Measurements from ENCODE around the gene QKI.
A peak's percentile ranks its signal among the peaks of the same experiment; 100 is the strongest.

QKI gene

DNA sequence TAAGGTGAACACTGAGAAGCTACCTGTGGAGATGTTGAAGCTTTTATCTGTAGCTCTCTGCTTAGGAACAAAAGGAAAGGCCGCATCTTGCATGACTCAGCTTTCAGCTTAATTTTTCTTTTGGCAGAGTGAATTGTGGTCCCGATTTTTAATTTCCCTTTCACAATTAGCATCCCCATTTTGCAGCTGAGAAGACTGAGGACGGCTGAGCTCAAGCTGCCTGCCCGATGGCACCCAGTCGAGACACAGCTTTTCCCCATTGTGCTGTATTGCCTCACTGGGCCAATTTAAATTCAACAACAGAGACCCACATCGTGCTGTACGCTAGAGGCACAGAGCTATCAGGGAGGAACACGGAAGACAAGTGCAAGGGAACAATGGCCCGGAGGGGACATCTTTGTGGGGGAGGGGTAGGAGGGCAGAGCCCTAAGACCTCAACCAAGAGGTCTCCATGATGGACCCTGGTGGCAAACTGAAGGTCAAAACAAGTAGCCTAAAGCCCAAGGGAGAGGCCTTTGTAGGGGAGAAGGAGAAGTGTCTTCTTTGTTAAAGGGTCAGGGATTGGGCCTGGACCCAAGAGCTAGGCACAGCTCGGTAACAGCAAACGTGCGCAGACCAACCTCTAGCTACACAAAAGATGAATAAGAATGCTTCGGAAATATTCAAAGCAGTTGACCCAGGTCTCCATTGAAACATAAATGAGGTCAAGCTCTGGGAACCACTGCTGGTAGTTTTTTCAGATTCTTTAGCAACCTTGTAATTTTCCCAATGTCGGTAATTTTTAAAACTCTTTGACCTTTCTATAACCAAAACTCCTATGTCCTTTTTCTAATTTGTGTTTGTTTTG lies 13.3 kb upstream of the QKI start:
- TF ChIP-seq GATA2 (IDR thresholded peaks at IDR 0.05; ENCODE audit: low read depth, low read length), result no peak
- TF ChIP-seq GATA3 (IDR thresholded peaks at IDR 0.05; ENCODE audit: low read depth, low read length), result no peak

GRCh38 chr6:163402616-163403015 lies 11.9 kb upstream of the QKI start:
- TF ChIP-seq GATA3 (IDR thresholded peaks at IDR 0.05; ENCODE audit: low read depth, low read length), result no peak
- no peak for TF ChIP-seq GATA2 (IDR thresholded peaks at IDR 0.05; ENCODE audit: low read depth, low read length)

DNA sequence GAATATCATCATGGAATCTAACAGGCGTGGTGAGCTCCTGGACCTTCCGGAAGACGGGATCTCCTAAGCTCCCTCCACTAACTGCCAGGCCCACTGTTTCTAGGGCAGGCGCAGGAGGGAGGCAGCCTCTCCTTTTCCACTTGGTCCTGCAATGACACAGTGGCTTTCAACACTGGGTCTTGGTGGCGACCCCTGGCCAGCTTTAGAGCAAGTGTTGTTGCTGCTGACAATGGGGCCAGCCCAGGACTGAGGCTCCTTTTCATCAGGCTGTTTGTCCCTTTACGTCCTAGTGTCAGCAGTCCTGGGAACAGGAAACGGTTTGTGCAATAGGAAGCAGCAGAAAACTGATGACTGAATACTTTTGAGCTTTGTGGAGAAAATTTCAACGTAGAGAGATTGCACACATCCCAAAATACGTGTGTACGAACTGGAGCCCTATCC lies 9.7 kb upstream of the QKI start:
- TF ChIP-seq GATA2 (IDR thresholded peaks at IDR 0.05; ENCODE audit: low read depth, low read length) (no peak), GATA3 (IDR thresholded peaks at IDR 0.05; ENCODE audit: low read depth, low read length) (no peak)

GRCh38 chr6:163405412-163406309 lies 8.9 kb upstream of the QKI start:
- TF ChIP-seq GATA2 (IDR thresholded peaks at IDR 0.05; ENCODE audit: low read depth, low read length) (no peak), GATA3 (IDR thresholded peaks at IDR 0.05; ENCODE audit: low read depth, low read length) (no peak)

DNA sequence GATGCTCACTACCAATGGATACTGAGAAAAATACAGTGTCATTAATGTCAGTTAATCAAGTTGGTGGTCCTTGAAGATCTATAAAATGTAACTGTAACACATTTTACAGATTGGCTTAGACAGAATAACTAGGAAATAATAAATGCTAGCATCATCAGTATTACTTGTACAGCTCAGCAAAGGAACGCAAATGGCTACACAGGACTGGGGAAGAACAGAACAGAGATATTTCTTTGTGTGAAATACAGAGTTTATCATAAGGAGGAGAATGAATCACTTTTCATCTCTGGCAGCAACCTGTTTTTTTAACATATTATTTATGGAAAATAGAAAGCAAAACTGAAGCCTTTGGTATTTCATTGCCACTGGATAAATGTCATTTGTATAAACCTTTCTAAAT lies 8.2 kb upstream of the QKI start:
- TF ChIP-seq GATA2 (IDR thresholded peaks at IDR 0.05; ENCODE audit: low read depth, low read length), result no peak

DNA sequence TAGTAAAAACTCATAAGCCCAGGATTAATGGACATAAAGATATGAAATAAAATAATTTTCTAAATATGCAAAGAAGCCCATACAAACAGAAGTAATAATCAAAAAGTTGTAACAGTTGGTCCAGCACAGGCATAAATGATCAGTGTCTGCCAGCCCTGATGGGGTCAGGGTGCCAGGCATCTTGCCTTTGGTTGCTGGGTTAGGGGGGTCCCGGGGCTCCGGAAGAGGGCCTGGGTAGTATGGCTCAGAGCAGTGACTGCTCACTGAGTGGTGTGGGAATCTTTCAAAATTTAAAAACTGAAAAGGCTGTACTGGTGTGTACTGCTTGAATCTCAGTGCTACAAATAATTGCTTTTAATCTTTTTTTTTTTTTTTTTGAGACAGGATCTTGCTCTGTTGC lies 7.7 kb upstream of the QKI start:
- TF ChIP-seq GATA3 (IDR thresholded peaks at IDR 0.05; ENCODE audit: low read depth, low read length) (no peak), GATA2 (IDR thresholded peaks at IDR 0.05; ENCODE audit: low read depth, low read length) (no peak)

DNA sequence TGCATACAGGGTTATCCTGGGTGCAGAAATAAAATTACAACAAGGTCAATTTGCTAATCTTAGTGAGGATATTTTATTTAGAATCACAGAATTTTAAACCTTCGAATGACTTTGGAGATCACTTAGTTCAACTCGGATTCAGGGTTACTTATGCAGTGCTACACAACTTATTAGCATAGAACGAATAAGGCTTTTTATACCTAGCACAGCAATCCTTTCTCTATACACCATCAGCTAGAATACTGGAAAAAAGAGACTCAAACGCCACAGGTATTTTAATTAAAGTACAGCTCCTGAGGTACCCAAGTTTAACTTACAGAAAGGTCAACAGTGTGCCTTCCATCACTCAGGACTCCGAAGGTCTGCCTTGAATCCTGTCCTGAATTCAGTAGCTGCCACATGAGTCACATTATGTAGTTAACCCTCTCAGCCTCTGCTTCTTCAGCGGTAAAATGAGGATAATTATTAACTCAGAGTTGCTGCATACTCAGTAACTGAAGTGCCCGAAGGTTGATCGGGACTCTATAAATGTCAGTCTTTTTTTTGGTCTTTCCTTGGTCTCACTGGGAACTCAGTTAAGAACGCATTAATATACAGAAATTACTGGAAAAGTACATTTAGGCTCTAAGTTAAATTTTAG lies 6.0 kb upstream of the QKI start:
- TF ChIP-seq GATA3 (IDR thresholded peaks at IDR 0.05; ENCODE audit: low read depth, low read length), result no peak
- no peak for TF ChIP-seq GATA2 (IDR thresholded peaks at IDR 0.05; ENCODE audit: low read depth, low read length)

GRCh38 chr6:163409712-163410111 lies 4.8 kb upstream of the QKI start:
- TF ChIP-seq GATA3 (IDR thresholded peaks at IDR 0.05; ENCODE audit: low read depth, low read length), result no peak
- TF ChIP-seq GATA2 (IDR thresholded peaks at IDR 0.05; ENCODE audit: low read depth, low read length), result no peak

DNA sequence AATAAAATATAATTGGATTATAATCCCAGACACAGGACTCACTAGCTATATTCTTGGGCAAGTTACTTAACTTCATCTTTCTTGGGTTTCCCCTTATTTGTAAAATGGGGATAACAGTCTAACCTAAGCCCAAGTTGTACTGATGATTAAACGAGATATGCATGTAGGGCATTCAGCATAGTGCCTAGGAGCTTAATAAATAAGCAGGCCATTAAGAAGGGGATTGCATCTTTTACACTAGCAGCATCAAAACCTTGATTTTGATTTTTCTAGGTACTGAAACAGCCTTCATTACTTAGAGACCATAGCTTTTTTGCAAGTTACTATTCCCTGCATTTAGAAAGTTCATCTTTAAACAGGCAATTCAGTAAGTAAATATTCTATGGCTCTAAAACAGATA lies 2.2 kb upstream of the QKI start:
- TF ChIP-seq GATA3 (IDR thresholded peaks at IDR 0.05; ENCODE audit: low read depth, low read length) (no peak), GATA2 (IDR thresholded peaks at IDR 0.05; ENCODE audit: low read depth, low read length) (no peak)

- TF ChIP-seq GATA3 (IDR thresholded peaks at IDR 0.05; ENCODE audit: low read depth, low read length) (no peak), GATA2 (IDR thresholded peaks at IDR 0.05; ENCODE audit: low read depth, low read length) (no peak)
Measured at GRCh38 chr6:163412801-163413344, 1.6 kb upstream of the QKI start.

DNA sequence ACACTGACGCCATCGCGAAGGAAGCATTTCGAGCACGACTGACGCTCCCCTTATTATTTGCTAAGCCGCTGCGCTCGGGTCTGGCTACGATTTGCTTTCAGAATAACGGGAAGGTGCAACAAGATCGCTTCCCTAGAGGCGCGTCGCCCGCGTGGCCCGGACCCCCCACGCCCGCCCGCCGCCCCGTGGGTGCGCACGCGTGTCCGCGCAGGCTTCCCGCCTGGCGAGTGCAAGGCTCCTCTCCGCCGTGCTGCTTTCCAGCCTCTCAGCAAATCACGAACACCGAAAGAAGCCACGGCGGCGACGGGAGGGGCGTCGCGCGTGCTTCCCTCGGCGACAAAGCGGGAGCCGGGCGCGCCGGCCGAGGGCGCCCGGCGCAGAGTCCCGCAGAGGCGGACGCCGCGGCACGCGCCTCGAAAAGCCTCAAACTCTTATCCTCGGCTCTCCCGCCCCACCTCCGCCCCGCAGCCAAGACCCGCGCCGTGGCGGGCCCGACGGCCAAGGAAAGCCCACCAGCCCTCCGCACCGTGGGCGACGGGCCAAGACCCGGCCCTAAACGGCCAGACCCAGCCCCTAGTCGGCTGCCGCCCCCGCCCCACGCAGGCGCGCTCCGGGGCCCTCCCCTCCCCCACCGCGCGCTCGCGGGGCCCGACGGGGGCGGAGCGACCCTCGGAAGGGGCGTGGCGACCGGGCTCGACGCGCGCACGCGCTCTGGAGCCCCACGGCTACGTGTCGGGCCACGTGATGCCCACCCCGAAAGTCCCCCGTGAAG lies 987 bp upstream of the QKI start:
- TF ChIP-seq GATA2 (IDR thresholded peaks at IDR 0.05; ENCODE audit: low read depth, low read length) (0 out of 2 replicates have a peak, but pooled peaks have one; percentile 23), GATA3 (IDR thresholded peaks at IDR 0.05; ENCODE audit: low read depth, low read length) (no peak)

DNA sequence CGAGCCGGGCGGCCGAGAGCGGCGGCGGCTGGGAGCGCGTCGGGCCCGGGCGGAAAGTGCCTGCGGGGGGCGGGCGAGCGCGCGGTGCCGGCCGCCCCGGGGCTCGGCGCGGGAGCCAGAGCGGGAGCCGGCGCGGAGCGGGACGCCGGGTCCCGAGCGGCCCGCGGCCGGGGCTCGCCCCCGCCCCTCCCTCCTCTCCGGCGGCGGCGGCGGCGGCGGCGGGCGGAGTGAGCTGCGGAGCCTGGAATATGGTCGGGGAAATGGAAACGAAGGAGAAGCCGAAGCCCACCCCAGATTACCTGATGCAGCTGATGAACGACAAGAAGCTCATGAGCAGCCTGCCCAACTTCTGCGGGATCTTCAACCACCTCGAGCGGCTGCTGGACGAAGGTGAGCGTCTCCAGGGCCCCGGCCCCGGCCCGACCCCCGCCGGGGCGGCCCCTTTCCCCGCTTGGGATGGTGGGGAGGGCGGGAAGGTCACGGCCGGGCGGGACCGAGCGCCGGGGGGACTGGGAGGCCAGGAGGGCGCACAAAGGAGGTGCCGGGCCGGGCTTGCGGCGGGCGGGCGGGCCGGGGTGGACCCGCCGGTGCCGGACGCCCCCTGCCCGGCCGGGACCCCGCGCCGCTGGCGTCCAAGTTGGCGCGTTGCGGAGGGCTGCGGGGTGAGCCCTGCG lies 565 bp downstream of the QKI start:
- TF ChIP-seq GATA3 (IDR thresholded peaks at IDR 0.05; ENCODE audit: low read depth, low read length) (no peak), GATA2 (IDR thresholded peaks at IDR 0.05; ENCODE audit: low read depth, low read length) (no peak)

Measured in SH-SY5Y (cell line).